Urothelium cell line (cell line): ENCODE results near the gene SEC31B.
A peak's percentile ranks its signal among the peaks of the same experiment; 100 is the strongest.

Experiments
- DNase-seq: peaks from one replicate; pipeline ENCODE4 v3.0.0; 2011; ENCODE audit warnings: low spot score, mixed read lengths
- FAIRE-seq: peaks from 2 replicates; lab custom pipeline; 2011; peaks lifted over from hg19 to GRCh38; lab: Jason Lieb, UNC

SEC31B gene

GRCh38 chr10:100498059-100498458, 21.6 kb downstream of the SEC31B start:
- DNase-seq (no peak), FAIRE-seq (no peak)

DNA sequence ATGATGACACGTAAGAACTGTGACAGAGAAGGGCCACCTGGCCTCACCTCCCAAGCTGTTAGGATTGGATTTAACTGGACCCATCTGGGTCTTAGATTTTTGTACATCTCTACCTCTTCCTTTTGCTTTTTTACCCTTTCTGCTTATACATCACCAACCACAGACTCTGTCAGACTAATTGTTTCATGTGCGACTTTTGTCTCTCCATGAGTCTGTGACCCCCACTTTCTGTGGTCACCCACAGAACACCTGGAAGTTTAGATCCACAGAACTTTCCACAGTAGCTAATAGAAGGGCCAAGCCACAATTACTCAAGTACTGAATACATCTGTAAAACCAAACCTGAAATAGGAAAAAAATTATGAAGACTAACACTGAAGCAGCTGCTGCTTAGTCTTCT, 23.1 kb downstream of the SEC31B start:
- no peak for DNase-seq
- no peak for FAIRE-seq

DNA sequence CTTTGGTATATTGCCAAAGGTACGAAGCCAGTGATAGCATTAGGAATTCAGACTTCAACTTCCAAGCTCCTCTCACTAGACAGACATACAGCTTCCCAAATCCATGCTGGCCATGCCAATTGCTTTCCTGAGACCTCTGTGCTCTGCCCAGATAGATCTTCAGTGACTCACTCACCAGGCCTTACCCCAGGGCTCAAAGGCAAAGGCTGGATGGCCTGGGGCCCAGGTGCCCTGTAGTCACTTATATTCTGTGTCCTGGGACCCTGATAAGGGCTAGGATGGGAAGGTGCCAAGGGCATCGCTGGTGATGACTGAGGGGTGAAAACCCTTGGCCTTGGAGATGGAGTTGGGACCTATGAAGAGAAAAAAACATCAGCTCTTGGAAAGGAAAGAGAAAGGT, 29.1 kb downstream of the SEC31B start:
- FAIRE-seq, result no peak
- no peak for DNase-seq

- DNase-seq (no peak), FAIRE-seq (no peak)
Measured at GRCh38 chr10:100489396-100489795, 30.3 kb downstream of the SEC31B start.

DNA sequence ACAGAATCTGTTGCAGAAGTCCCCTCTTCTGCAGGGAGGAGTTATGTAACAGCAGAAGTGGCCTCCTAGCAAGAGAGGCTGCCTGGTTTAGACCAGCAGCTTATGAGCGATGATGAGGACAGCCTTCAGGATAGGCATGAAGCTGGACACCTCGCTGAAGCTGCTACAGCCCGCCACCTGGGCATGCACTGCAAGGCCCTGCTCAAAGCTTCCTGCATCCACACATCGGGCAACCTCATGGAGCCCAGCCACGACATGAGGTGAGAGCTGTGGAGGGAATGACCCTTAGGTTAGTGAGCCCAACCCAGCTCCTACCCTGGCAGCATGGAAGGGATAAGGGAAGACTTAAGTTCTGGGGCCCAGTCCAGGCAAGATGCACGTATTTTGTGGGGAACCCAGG, 32.1 kb downstream of the SEC31B start:
- no peak for FAIRE-seq
- DNase-seq, result no peak

DNA sequence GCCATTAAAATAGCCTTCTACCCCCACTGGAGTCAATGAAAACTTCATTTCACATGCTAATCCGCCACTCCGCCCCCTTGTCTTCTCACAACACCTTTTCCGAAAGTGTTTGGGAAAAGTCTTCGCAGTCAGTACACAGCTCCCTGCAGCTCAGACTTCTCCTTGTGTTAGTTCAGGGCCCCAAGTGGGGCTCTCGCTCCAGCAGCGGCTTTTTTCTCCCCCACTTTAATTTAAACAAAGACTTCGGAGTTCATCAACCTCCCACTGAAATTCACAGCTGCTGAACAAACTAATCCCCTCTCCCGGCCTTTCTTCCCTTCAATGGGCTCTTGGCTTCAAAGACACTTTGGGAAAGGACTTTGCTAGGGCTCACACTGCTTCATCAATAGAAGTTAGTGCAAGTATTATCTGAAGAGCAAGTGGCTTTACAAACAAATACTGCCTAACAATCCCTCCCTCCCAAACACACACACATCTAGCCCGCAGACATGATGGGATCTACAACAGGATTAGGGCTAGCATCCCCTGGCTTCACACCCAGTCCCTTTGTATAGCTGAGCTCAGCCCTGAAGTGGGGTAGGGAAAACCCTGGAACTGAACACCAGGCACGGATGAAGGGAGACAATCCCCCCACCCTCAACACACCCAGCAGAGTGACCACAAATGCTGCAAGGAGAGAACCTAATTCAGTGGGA, 33.7 kb downstream of the SEC31B start:
- DNase-seq, result no peak
- FAIRE-seq, result no peak

DNA sequence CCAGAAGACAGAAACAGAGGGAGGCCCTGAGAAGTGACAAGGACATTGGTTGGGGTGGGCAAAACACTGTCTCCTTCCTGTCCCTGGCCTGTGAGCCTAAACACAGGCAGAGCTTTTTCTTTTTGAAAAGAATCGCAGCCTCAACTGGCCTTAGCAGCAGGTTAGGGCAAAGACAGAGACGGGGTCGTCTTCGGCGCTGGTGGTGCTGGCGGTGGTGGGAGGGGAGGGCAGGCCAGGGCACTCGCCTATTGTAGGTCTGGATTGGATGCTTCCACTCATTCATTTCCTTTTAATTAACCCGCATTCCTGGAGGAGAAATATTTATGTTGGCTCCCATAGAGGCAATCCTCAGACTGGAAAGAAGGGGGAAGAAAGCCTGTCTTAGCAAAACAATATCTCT, 34.3 kb downstream of the SEC31B start:
- FAIRE-seq (no peak), DNase-seq (no peak)

- DNase-seq, result no peak
- no peak for FAIRE-seq
Measured at GRCh38 chr10:100483876-100484666, 35.6 kb downstream of the SEC31B start.

DNA sequence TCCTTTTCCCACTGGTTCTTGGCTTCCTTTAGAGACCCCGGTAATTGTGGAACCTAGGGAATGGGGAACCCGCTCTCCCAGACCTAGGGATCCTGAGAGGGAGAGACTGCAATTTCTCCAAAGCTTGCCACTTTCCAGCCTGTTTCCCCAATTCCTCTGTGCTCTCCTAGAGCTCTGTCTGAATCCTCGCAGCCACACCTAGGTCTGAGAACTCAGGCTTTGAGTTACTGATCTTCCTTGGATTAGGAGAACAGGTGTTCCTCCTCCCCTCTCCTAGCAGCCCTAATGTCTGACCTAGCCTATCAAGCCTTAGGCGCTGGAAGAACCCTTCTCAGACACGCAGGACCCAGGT, 36.9 kb downstream of the SEC31B start:
- FAIRE-seq (no peak), DNase-seq (no peak)

- DNase-seq, result peak; percentile 82
- FAIRE-seq, result peak; percentile 69
Measured at GRCh38 chr10:100482181-100482833, 37.4 kb downstream of the SEC31B start.

GRCh38 chr10:100481462-100482081, 38.1 kb downstream of the SEC31B start:
- peak; percentile 97 for FAIRE-seq
- peak; percentile 91 for DNase-seq

GRCh38 chr10:100480002-100480401, 39.7 kb downstream of the SEC31B start:
- DNase-seq (no peak), FAIRE-seq (no peak)

DNA sequence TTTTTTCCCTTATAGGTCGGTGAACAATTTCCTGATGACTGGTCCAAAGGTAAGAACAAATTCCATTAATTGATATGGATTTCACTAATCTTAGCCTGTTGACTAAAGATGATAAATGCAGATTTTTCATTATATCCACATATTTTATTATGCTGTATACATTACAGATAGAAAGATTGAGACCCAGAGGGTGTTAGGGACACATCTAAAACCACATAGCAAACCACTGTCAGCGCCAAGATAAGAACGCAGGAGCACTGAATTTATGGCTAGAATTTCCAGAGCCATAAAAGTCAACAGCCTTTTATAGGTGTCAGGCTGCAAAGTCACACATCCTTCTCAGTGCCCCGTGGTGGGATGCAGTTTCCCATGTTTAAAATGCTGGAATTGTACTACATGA, 40.6 kb downstream of the SEC31B start:
- DNase-seq (no peak), FAIRE-seq (no peak)

DNA sequence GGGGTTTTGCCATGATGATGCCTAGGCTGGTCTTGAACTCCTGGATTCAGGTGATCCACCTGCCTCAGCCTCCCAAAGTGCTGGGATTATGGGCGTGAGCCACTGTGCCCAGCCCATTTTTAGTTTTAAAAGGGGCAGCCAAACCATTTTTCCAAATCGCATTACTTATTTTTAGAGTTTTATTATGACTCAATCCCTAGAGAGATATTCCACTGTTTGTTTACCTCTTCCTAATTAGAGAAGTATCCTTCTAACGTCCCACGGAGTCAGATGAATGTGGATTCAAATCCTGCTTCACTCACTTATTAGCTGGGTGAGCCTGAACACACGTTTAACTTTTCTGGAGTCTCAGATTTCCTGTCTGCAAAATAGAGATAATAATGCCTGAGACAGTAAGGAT, 41.7 kb downstream of the SEC31B start:
- FAIRE-seq (no peak), DNase-seq (no peak)

GRCh38 chr10:100470367-100470766, 49.3 kb downstream of the SEC31B start:
- DNase-seq, result no peak
- no peak for FAIRE-seq

- no peak for DNase-seq
- no peak for FAIRE-seq
Measured at GRCh38 chr10:100469756-100470155, 49.9 kb downstream of the SEC31B start.

GRCh38 chr10:100468978-100469377, 50.7 kb downstream of the SEC31B start:
- FAIRE-seq, result no peak

DNA sequence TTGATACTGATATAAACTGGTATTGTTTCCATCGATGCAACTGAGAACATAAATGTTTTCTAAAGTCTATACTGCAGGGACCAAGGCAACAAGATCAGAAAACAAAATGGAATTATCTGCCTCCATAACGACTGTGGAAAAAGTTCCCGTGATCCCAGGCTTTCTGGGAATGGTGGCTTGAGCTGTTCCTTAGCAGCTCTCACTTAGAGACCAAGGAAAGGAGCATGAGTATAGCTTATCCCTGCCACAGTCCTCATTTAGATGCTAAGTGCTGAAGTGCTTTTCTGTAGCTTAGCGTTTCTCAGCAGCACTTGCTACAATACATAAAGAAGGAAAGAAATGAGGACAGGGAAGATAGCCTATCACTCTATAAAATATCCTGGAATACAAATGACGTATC, 51.3 kb downstream of the SEC31B start:
- DNase-seq (no peak), FAIRE-seq (no peak)

More at GRCh38 chr10:100468978-100469377, 50.7 kb downstream of the SEC31B start:
- DNase-seq, result no peak

DNA sequence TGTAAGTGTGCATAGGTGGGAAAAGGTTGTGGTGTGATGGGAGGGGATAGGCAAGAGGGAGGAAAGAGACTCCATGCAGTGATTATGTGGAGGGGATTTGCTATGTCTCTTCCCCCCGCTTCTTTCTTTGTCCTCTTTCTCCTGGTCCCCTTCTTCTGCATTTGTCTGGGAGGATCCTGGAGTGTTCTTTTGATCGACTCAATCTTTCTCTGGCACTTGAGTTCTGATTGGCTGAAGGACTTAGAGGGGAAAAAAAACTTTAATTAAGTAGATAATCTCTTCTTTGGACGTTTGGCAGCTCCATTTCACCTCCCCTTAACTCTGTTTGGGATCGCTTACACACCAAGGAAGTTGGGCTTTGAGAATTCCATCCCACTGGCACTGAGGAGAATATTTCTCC, 57.0 kb downstream of the SEC31B start, which contains the start of gene WNT8B:
Gene WNT8B, plus strand, starts transcription at position 301 of the 400 bp plus-strand sequence. CDS start 160 bp downstream, outside the sequence.
- no peak for FAIRE-seq
- DNase-seq, result no peak

DNA sequence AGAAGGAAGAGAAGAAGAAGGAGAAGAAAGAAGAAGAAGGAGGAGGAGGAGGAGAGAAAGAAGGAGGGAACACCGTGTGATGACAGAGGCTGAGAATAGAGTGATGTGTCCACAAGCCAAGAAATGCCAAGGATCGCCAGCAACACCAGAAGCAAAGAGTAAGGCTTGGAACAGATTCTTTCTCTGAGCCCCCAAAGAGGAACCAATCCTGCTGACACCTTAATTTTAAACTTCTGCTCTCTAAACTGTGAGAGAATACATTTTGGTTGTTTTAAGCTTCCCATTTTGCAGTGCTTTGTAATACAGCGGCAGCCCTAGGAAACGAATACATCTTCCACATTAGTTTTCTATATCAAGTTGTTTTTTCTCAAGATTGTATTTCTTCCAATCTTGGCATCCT, 70.7 kb downstream of the SEC31B start:
- FAIRE-seq (no peak), DNase-seq (no peak)

GRCh38 chr10:100447663-100448062, 72.0 kb downstream of the SEC31B start:
- DNase-seq (no peak), FAIRE-seq (no peak)
